Cardiac muscle cell (in vitro differentiated cells and primary cell): Measurements from ENCODE around the gene NPM1. TPM values are rescaled to one million over a fixed set of nuclear protein-coding genes. Genes with fewer than 3 reads are reported as not detected.

ENCODE experiments used
- DNase-seq, 2 donors: peaks; one replicate each; pipeline versions ENCODE4 v3.0.0 to v3.0.0-alpha.2; 2010 to 2017; ENCODE audit warnings: low read depth in 1 of 2, low spot score in 1 of 2
- H3K27ac ChIP-seq: fragments of 200-600 bp; sonication (generic); 2 replicates; pipeline ENCODE4 v1.5.1; 2016
- H3K27me3 ChIP-seq: fragments of 200-600 bp; sonication (generic); 2 replicates; pipeline ENCODE4 v1.6.0; 2016; ENCODE audit warnings: control low read depth
- H3K36me3 ChIP-seq: fragments of 200-600 bp; sonication (generic); 2 replicates; pipeline ENCODE4 v1.5.1; 2016; ENCODE audit warnings: control low read depth
- H3K4me1 ChIP-seq: fragments of 200-600 bp; sonication (generic); 2 replicates; pipeline ENCODE4 v1.8.1; 2017; ENCODE audit warnings: low read depth, mild to moderate bottlenecking, mixed run types
- H3K4me3 ChIP-seq: fragments of 200-600 bp; sonication (generic); 2 replicates; pipeline ENCODE4 v1.5.1; 2016; ENCODE audit warnings: mild to moderate bottlenecking
- H3K9me3 ChIP-seq: fragments of 200-600 bp; sonication (generic); 2 replicates; pipeline ENCODE4 v1.5.1; 2017; ENCODE audit warnings: low read depth, mild to moderate bottlenecking, control low read depth
- polyA plus RNA-seq: library from polyadenylated mRNA; unstranded; fragments of >200 nt; fragmentation: Nextera tagmentation; extraction: Ambion mirVana; gene quantifications from 2 replicates; pipeline ENCODE4 v1.2.1, GENCODE V29; 2016
- total RNA-seq: library from RNA; depleted of rRNA; stranded (reverse); fragments of >200 nt; gene quantifications from 2 replicates; pipeline ENCODE4 v1.2.3, GENCODE V29; 2016
- TF ChIP-seq, protein P1 (sequence below): IDR thresholded peaks from 2 replicates; pipeline ENCODE4 v1.5.1; 2012; ENCODE audit warnings: low read depth, mild to moderate bottlenecking, low read length

NPM1 gene
- total and polyA plus RNA-seq, 2 experiments from 2014 or later: 389 to 1,115 TPM

GRCh38 chr5:171434874-171435273, 47.2 kb downstream of the NPM1 start:
- no peak for DNase-seq
- Histone ChIP-seq H3K27me3 (no peaks in the 10 kb centered on the region), H3K27ac (no peak overlapping the region), H3K4me1 (peaks cover 13% of the 10 kb centered on the region), H3K4me3 (no peak overlapping the region), H3K36me3 (peaks cover 2% of the 10 kb centered on the region), H3K9me3 (no peaks in the 10 kb centered on the region)
- TF ChIP-seq, protein P1, sequence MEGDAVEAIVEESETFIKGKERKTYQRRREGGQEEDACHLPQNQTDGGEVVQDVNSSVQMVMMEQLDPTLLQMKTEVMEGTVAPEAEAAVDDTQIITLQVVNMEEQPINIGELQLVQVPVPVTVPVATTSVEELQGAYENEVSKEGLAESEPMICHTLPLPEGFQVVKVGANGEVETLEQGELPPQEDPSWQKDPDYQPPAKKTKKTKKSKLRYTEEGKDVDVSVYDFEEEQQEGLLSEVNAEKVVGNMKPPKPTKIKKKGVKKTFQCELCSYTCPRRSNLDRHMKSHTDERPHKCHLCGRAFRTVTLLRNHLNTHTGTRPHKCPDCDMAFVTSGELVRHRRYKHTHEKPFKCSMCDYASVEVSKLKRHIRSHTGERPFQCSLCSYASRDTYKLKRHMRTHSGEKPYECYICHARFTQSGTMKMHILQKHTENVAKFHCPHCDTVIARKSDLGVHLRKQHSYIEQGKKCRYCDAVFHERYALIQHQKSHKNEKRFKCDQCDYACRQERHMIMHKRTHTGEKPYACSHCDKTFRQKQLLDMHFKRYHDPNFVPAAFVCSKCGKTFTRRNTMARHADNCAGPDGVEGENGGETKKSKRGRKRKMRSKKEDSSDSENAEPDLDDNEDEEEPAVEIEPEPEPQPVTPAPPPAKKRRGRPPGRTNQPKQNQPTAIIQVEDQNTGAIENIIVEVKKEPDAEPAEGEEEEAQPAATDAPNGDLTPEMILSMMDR: no peak

DNA sequence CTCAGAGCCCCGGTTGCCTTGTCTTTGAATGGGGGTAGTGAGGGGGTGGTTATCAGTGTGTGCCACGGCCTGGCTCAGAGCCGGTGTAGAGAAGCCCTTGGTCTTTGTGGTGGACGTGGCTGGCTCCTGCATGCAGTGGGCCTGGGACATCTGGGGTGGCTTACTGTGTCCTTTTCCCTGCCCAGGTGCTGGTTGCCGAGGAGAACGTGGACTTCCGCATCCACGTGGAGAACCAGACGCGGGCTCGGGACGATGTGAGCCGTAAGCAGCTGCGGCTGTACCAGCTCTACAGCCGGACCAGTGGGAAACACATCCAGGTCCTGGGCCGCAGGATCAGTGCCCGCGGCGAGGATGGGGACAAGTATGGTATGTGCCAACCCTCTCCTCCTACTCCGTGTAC, 48.3 kb downstream of the NPM1 start:
- Histone ChIP-seq H3K27me3 (no peaks in the 10 kb centered on the region), H3K36me3 (peaks cover 2% of the 10 kb centered on the region), H3K4me3 (no peak overlapping the region), H3K4me1 (peaks cover 22% of the 10 kb centered on the region), H3K9me3 (no peaks in the 10 kb centered on the region), H3K27ac (no peak overlapping the region)
- TF ChIP-seq, protein P1: no peak
- no peak for DNase-seq

DNA sequence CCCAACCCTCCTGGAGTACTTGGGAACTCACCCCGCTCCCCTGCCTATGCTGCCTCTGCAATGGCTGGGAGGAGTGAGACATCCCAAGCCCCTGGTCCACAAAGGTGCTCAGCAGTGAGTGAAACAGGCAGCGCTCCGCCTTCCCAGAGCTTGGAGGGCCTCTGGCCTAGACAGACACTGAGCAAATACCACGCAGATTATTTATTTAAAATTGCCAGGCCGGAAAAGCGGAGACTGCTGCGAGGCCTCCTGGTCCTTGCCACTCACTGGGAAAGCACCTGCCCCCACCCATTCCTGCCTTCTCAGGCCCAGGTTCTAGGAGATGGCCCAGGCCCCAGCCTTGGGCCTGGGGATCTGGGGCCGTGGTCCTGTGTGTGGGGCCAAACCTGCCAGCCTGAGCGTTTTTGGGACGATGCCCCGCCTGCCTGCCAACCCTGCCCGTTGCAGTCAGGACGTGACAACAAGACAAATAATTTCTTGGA, 49.2 kb downstream of the NPM1 start:
- Histone ChIP-seq H3K4me3 (no peak overlapping the region), H3K27ac (no peak overlapping the region)

GRCh38 chr5:171437286-171437821, 49.7 kb downstream of the NPM1 start:
- no peak overlapping the region for H3K27ac ChIP-seq
- DNase-seq: no peak

More for the DNA sequence above, 49.2 kb downstream of the NPM1 start:
- DNase-seq: no peak
- H3K27me3 ChIP-seq: no peaks in the 10 kb centered on the region
- TF ChIP-seq, protein P1: no peak
- H3K36me3 ChIP-seq: peaks cover 2% of the 10 kb centered on the region
- peaks cover 31% of the 10 kb centered on the region for H3K4me1 ChIP-seq
- no peaks in the 10 kb centered on the region for H3K9me3 ChIP-seq

DNA sequence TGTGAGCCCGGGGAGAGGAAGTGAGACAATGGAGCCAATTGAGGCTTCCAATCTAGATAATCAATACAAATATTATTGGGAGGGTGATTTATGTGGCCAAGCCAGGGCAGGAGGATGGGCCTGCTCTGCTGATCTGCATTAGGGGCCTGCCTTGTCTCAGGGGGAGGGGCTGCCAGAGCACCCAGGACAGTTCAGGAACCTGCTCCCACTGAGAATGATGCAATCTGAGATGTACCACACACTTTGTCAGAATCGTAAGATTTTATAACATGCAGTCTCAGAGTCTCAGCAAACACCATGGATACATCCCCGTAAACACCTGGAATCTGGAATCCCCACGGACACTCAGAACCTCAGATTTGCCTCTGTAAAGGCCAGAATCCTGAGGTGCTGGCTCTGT, 51.1 kb downstream of the NPM1 start:
- Histone ChIP-seq H3K4me3 (no peak overlapping the region), H3K27me3 (no peaks in the 10 kb centered on the region), H3K36me3 (peaks cover 2% of the 10 kb centered on the region), H3K4me1 (peaks cover 29% of the 10 kb centered on the region), H3K27ac (no peak overlapping the region), H3K9me3 (no peaks in the 10 kb centered on the region)
- TF ChIP-seq, protein P1: no peak
- no peak for DNase-seq

More at GRCh38 chr5:171437286-171437821, 49.7 kb downstream of the NPM1 start:
- no peak overlapping the region for H3K4me3 ChIP-seq
- peaks cover 36% of the 10 kb centered on the region for H3K4me1 ChIP-seq
- TF ChIP-seq, protein P1: no peak
- no peaks in the 10 kb centered on the region for H3K9me3 ChIP-seq
- peaks cover 2% of the 10 kb centered on the region for H3K36me3 ChIP-seq
- no peaks in the 10 kb centered on the region for H3K27me3 ChIP-seq
